Measurements from ENCODE around the gene VIPR2.

GRCh38 chr7:159048656-159049055 is 96.0 kb downstream of the VIPR2 start:
- TF ChIP-seq CTCF (IDR thresholded peaks at IDR 0.05; ENCODE audit: low read length) (no peak), EZH2 (optimal IDR thresholded peaks at IDR 0.05; ENCODE audit: low read depth, low read length) (no peak), EZH2phosphoT487 (IDR thresholded peaks at IDR 0.05; ENCODE audit: low read length) (no peak)

All from MM.1S (cell line).